GM04504 (cell line): Measurements from ENCODE around the gene ATXN2.
"Not testable (repeated sequence)": the region's sequence is repeated elsewhere in the genome, so short reads cannot be mapped to it uniquely, and the experiment has no call there.

ENCODE experiments used
- DNase-seq: peaks from one replicate; pipeline ENCODE4 v3.0.0-alpha.2; 2012; ENCODE audit warnings: low read depth

ATXN2 gene

GRCh38 chr12:111598637-111599452 lies at the start of gene ATXN2:
ATXN2 (minus strand) TSS chr12:111599315; CDS start chr12:111599034, 281 bp downstream.
- DNase-seq = peak; percentile 32

- no peak for DNase-seq
Observed at GRCh38 chr12:111645433-111645832, 46.3 kb upstream of the ATXN2 start.

- no peak for DNase-seq
Observed at GRCh38 chr12:111643427-111643826, 44.3 kb upstream of the ATXN2 start.

GRCh38 chr12:111642681-111643426 lies 43.7 kb upstream of the ATXN2 start:
- DNase-seq = no peak

GRCh38 chr12:111640506-111640905 lies 41.4 kb upstream of the ATXN2 start:
- no peak for DNase-seq

GRCh38 chr12:111638556-111638955 lies 39.4 kb upstream of the ATXN2 start:
- no peak for DNase-seq

- peak; percentile 61 for DNase-seq
Observed at GRCh38 chr12:111636209-111636945, 37.3 kb upstream of the ATXN2 start.

- DNase-seq = no peak
Observed at GRCh38 chr12:111635524-111635923, 36.4 kb upstream of the ATXN2 start.

GRCh38 chr12:111628505-111629260 lies 29.6 kb upstream of the ATXN2 start:
- DNase-seq = no peak

- no peak for DNase-seq
Observed at GRCh38 chr12:111626230-111626629, 27.1 kb upstream of the ATXN2 start.

- no peak for DNase-seq
Observed at GRCh38 chr12:111624540-111624939, 25.4 kb upstream of the ATXN2 start.

GRCh38 chr12:111617841-111618240 lies 18.7 kb upstream of the ATXN2 start:
- DNase-seq = not testable (repeated sequence)

GRCh38 chr12:111616177-111616623 lies 17.1 kb upstream of the ATXN2 start:
- no peak for DNase-seq

- DNase-seq = no peak
Observed at GRCh38 chr12:111607239-111607638, 8.1 kb upstream of the ATXN2 start.

- no peak for DNase-seq
Observed at GRCh38 chr12:111606767-111607230, 7.7 kb upstream of the ATXN2 start.

- DNase-seq = no peak
Observed at GRCh38 chr12:111605911-111606766, 7.0 kb upstream of the ATXN2 start.

GRCh38 chr12:111602857-111603256 lies 3.7 kb upstream of the ATXN2 start:
- DNase-seq = not testable (repeated sequence)

- no peak for DNase-seq
Observed at GRCh38 chr12:111602348-111602747, 3.2 kb upstream of the ATXN2 start.

GRCh38 chr12:111600986-111601385 lies 1.9 kb upstream of the ATXN2 start:
- DNase-seq = not testable (repeated sequence)

GRCh38 chr12:111600205-111600642 lies 1.1 kb upstream of the ATXN2 start:
- DNase-seq = no peak
